HCT116 (cell line): Measurements from ENCODE around the gene DTNB. TPM values are rescaled to one million over a fixed set of nuclear protein-coding genes. Genes with fewer than 3 reads are reported as not detected.

Experiments used
- ATAC-seq: fragments of 200-7000 bp; cut with Tn5 transposase; 2 replicates; pipeline ENCODE4 v1.9.1; 2020; ENCODE audit warnings: mild to moderate bottlenecking, moderate library complexity
- BruUV-seq: library from RNA; stranded (reverse); fragments of 400-500 nt; replicated peaks from 2 replicates; lab custom pipeline; 2021; lab: Mats Ljungman, UMichigan
- CTCF ChIA-PET: fragments of 300-600 bp; sonication (Branson Sonifier 250); formaldehyde crosslinking; loops from one replicate; lab custom pipeline; 2021; ENCODE audit warnings: antibody characterized with exemption; lab: Charles Lee
- POLR2A ChIA-PET: fragments of 300-600, 350-600 bp; sonication (Branson Sonifier 250); formaldehyde crosslinking; loops from one replicate; lab custom pipeline; 2021; ENCODE audit warnings: antibody characterized with exemption; lab: Charles Lee
- RAD21 ChIA-PET, 2 experiments: fragments of 300-600 bp; sonication (Branson Sonifier 250); formaldehyde crosslinking; loops; one replicate each; lab custom pipeline; 2023; ENCODE audit warnings: low total read pairs in 2 of 2; ENCODE audit not compliant: uncharacterized antibody in 2 of 2, unreplicated experiment in 2 of 2, low non-redundant PET in 1 of 2; lab: Charles Lee
- DNase-seq: peaks from one replicate; pipeline ENCODE4 v3.0.0-alpha.2; 2010; ENCODE audit warnings: low read depth, low spot score
- H2AFZ ChIP-seq: fragments of 200-600 bp; shearing (Covaris generic), sonication (generic); 2 replicates; pipeline ENCODE4 v1.6.1; 2017; ENCODE audit warnings: low read depth, mixed run types, mixed read lengths, antibody characterized with exemption, low read length; ENCODE audit not compliant: poor library complexity, severe bottlenecking
- H3K27ac ChIP-seq: 2 replicates; pipeline ENCODE4 v1.5.1; 2012; ENCODE audit warnings: low read depth, low read length
- H3K27me3 ChIP-seq: fragments of 200-600 bp; sonication (generic); 2 replicates; pipeline ENCODE4 v1.6.1; 2016; ENCODE audit warnings: mixed run types, low read length, mixed read lengths; ENCODE audit not compliant: insufficient read depth
- H3K36me3 ChIP-seq, 2 experiments: fragments of 200-500 bp in 1 of 2; fragments of 200-600 bp in 1 of 2; sonication (Bioruptor generic) in 1 of 2; sonication (generic) in 1 of 2; 2 replicates each; pipeline versions ENCODE4 v1.5.1 to v1.6.1; 2014 to 2016; ENCODE audit warnings: low read length in 2 of 2, inconsistent platforms in 1 of 2, mixed read lengths in 1 of 2, mixed run types in 1 of 2; ENCODE audit not compliant: insufficient read depth in 2 of 2, control insufficient read depth in 1 of 2
- H3K4me1 ChIP-seq, 2 experiments: fragments of 200-600 bp in 1 of 2; sonication (generic) in 1 of 2; 2 replicates each; pipeline versions ENCODE4 v1.5.1 to v1.6.1; 2012 to 2017; ENCODE audit warnings: low read length in 2 of 2, inconsistent platforms in 1 of 2, mild to moderate bottlenecking in 1 of 2, mixed read lengths in 1 of 2, mixed run types in 1 of 2, moderate library complexity in 1 of 2; ENCODE audit not compliant: insufficient read depth in 2 of 2, control insufficient read depth in 1 of 2
- H3K4me2 ChIP-seq: fragments of 200-600 bp; sonication (generic); 2 replicates; pipeline ENCODE4 v1.6.1; 2017; ENCODE audit warnings: mixed run types, low read length, mixed read lengths
- H3K4me3 ChIP-seq, 2 experiments: fragments of 200-600 bp in 1 of 2; sonication (generic) in 1 of 2; replicated peaks in 1 of 2; 2 replicates each; pipeline ENCODE4 v1.5.1; 2011 to 2016; ENCODE audit warnings: low read length in 2 of 2, control low read depth in 1 of 2, low read depth in 1 of 2, mild to moderate bottlenecking in 1 of 2, mixed read lengths in 1 of 2, mixed run types in 1 of 2
- H3K79me2 ChIP-seq: fragments of 200-600 bp; sonication (generic); 2 replicates; pipeline ENCODE4 v1.6.1; 2017; ENCODE audit warnings: mild to moderate bottlenecking, mixed run types, low read length, moderate library complexity, mixed read lengths; ENCODE audit not compliant: insufficient read depth
- H3K9ac ChIP-seq: fragments of 200-600 bp; sonication (generic); 2 replicates; pipeline ENCODE4 v1.6.1; 2016; ENCODE audit warnings: low read length, mixed read lengths
- H3K9me2 ChIP-seq: fragments of 200-600 bp; sonication (generic), shearing (Covaris generic); 2 replicates; pipeline ENCODE4 v1.6.1; 2017; ENCODE audit warnings: mixed run types, mild to moderate bottlenecking, moderate library complexity; ENCODE audit not compliant: insufficient read depth
- H3K9me3 ChIP-seq, 2 experiments: fragments of 200-500 bp in 1 of 2; fragments of 200-600 bp in 1 of 2; sonication (Bioruptor generic) in 1 of 2; sonication (generic) in 1 of 2; 2 replicates each; pipeline ENCODE4 v1.6.1; 2014 to 2017; ENCODE audit warnings: low read length in 2 of 2, mixed read lengths in 2 of 2, inconsistent platforms in 1 of 2, low read depth in 1 of 2, mild to moderate bottlenecking in 1 of 2, mixed run types in 1 of 2, moderate library complexity in 1 of 2; ENCODE audit not compliant: control insufficient read depth in 1 of 2, insufficient read depth in 1 of 2
- H4K20me1 ChIP-seq: fragments of 200-600 bp; sonication (generic), shearing (Covaris generic); 2 replicates; pipeline ENCODE4 v1.6.1; 2017; ENCODE audit warnings: mixed run types, mild to moderate bottlenecking, moderate library complexity; ENCODE audit not compliant: insufficient read depth
- CBX3 ChIP-seq: IDR thresholded peaks from 2 replicates; pipeline ENCODE4 v1.6.1; 2012; ENCODE audit warnings: low read depth
- EGR1 ChIP-seq: IDR thresholded peaks from 2 replicates; pipeline ENCODE4 v1.6.1; 2012; ENCODE audit warnings: low read depth
- ELF1 ChIP-seq: IDR thresholded peaks from 2 replicates; pipeline ENCODE4 v1.6.1; 2012; ENCODE audit warnings: low read depth, borderline replicate concordance
- EZH2phosphoT487 ChIP-seq: fragments of 200-600 bp; IDR thresholded peaks from 2 replicates; pipeline ENCODE4 v1.6.1; 2018; ENCODE audit warnings: antibody characterized with exemption, borderline replicate concordance
- FOSL1 ChIP-seq: IDR thresholded peaks from 2 replicates; pipeline ENCODE4 v1.6.1; 2012; ENCODE audit warnings: low read depth
- JUND ChIP-seq: IDR thresholded peaks from 2 replicates; pipeline ENCODE4 v1.6.1; 2012
- POLR2A ChIP-seq: IDR thresholded peaks from 2 replicates; pipeline ENCODE4 v1.7.0; 2011; ENCODE audit warnings: borderline replicate concordance; ENCODE audit not compliant: insufficient read depth, insufficient read length; ENCODE audit errors: extremely low read depth
- POLR2AphosphoS5 ChIP-seq: IDR thresholded peaks from 2 replicates; pipeline ENCODE4 v1.6.1; 2011; ENCODE audit warnings: mild to moderate bottlenecking, low read depth, low read length, moderate library complexity
- RAD21 ChIP-seq: IDR thresholded peaks from 2 replicates; pipeline ENCODE4 v1.6.1; 2012; ENCODE audit warnings: low read depth, mild to moderate bottlenecking
- SIN3A ChIP-seq: IDR thresholded peaks from 2 replicates; pipeline ENCODE4 v1.6.1; 2012; ENCODE audit warnings: low read depth
- SP1 ChIP-seq: IDR thresholded peaks from 2 replicates; pipeline ENCODE4 v1.6.1; 2012; ENCODE audit warnings: low read depth
- SRF ChIP-seq: IDR thresholded peaks from 2 replicates; pipeline ENCODE4 v1.6.1; 2012; ENCODE audit warnings: low read depth
- ZNF274 ChIP-seq: fragments of 200-500 bp; sonication (Bioruptor generic); IDR thresholded peaks from 2 replicates; pipeline ENCODE4 v1.6.1; 2014; ENCODE audit warnings: mild to moderate bottlenecking, low read depth, low read length, inconsistent platforms
- intact Hi-C: fragments of 100-400 bp; cut with micrococcal nuclease; formaldehyde crosslinking; loops from 2 replicates; pipeline ENCODE4 v1.10.0; 2022
- total RNA-seq: library from RNA; stranded (reverse); gene quantifications from one replicate; pipeline ENCODE4 v1.2.1, GENCODE V29; 2021; ENCODE audit not compliant: unreplicated experiment
- TF ChIP-seq, protein P1 (sequence below), 3 experiments: fragments of 200-600 bp in 1 of 3; sonication (generic) in 1 of 3; IDR thresholded peaks in 2 of 3; conservative IDR thresholded peaks in 1 of 3; 2 replicates each; pipeline ENCODE4 v1.5.1; 2012 to 2017; ENCODE audit warnings: low read depth in 2 of 3, low read length in 2 of 3, antibody characterized with exemption in 1 of 3, borderline replicate concordance in 1 of 3, control low read depth in 1 of 3, mild to moderate bottlenecking in 1 of 3, mixed read lengths in 1 of 3, mixed run types in 1 of 3, moderate library complexity in 1 of 3; ENCODE audit not compliant: insufficient read depth in 1 of 3
- TF ChIP-seq, protein P2 (sequence below): IDR thresholded peaks from 2 replicates; pipeline ENCODE4 v1.6.1; 2011; ENCODE audit warnings: mild to moderate bottlenecking, low read length, moderate library complexity; ENCODE audit not compliant: insufficient replicate concordance; ENCODE audit errors: extremely low read depth
- TF ChIP-seq, protein P3 (sequence below): IDR thresholded peaks from 2 replicates; pipeline ENCODE4 v1.6.1; 2012

Gene DTNB
- total RNA-seq, 1 experiment from 2014 or later, result 30.2 TPM

DNA sequence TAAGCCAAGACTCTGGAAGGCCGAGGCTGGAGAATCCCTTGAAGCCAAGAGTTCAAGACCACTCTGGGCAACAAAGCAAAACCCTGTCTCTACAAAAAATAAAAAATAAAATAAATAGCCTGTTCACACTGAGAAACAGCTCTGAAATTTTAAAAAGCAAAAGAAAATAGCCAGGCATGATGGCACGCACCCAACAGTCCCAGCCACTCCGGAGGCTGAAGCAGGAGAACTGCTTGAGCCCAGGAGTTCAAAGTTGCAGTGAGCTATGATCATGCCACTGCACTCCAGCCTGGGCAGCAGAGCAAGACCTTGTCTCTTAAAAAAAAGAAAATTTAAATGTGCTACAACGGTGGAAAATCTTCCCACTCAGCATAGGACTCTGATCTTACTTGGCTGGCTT lies 52.7 kb downstream of the DTNB start:
- no peaks in the 10 kb centered on the region for H3K9me2 ChIP-seq
- no peaks in the 10 kb centered on the region for H4K20me1 ChIP-seq
- DNase-seq (no peak), ATAC-seq (no peak)
- intact Hi-C loops, result no loop called here
- H3K4me3 ChIP-seq, result no peak overlapping the region
- no peaks in the 10 kb centered on the region for H3K9me3 ChIP-seq
- H3K27ac ChIP-seq, result no peak overlapping the region
- TF ChIP-seq POLR2A (no peak), EZH2phosphoT487 (no peak), SP1 (no peak), FOSL1 (no peak)
- TF ChIP-seq, protein P1, sequence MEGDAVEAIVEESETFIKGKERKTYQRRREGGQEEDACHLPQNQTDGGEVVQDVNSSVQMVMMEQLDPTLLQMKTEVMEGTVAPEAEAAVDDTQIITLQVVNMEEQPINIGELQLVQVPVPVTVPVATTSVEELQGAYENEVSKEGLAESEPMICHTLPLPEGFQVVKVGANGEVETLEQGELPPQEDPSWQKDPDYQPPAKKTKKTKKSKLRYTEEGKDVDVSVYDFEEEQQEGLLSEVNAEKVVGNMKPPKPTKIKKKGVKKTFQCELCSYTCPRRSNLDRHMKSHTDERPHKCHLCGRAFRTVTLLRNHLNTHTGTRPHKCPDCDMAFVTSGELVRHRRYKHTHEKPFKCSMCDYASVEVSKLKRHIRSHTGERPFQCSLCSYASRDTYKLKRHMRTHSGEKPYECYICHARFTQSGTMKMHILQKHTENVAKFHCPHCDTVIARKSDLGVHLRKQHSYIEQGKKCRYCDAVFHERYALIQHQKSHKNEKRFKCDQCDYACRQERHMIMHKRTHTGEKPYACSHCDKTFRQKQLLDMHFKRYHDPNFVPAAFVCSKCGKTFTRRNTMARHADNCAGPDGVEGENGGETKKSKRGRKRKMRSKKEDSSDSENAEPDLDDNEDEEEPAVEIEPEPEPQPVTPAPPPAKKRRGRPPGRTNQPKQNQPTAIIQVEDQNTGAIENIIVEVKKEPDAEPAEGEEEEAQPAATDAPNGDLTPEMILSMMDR (IDR thresholded peaks at IDR 0.05 in 2 of 3, conservative IDR thresholded peaks at IDR 0.05 in 1 of 3; ENCODE audit: borderline replicate concordance in 1 of 3, insufficient read depth in 1 of 3, low read depth in 2 of 3, low read length in 2 of 3), result no peak
- H3K36me3 ChIP-seq, result no peaks in the 10 kb centered on the region
- ChIA-PET POLR2A (no interaction called here), RAD21 (no interaction called here), CTCF (no interaction called here)
- no peak overlapping the region for H3K4me2 ChIP-seq
- peaks cover 12 to 15% of the 10 kb centered on the region in 2 experiments for H3K4me1 ChIP-seq
- BruUV-seq, result no TSS peak
- H3K79me2 ChIP-seq, result no peaks in the 10 kb centered on the region
- H3K9ac ChIP-seq, result no peak overlapping the region
- no peak overlapping the region for H2AFZ ChIP-seq
- no peaks in the 10 kb centered on the region for H3K27me3 ChIP-seq

DNA sequence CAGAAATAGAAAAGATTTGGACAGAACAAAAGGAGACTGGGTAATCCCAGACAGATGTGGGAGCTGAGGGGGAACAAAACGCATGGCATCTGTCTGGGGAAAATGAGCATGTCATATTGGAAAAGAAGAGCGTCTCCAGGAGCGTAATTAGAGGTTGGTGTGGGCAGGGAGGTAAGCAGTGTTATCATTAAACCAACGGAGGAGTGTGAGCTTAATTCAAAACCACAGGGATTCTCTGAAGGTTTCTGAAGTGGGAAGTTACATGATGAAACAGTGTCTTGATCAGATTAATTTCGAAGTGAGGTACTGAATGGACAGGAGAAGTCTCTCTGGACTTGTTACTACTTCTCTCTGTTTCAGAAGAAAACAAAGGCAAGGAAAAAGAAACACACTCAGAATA lies 53.3 kb downstream of the DTNB start:
- Histone ChIP-seq H3K4me1 (peaks cover 12 to 15% of the 10 kb centered on the region in 2 experiments), H3K79me2 (no peaks in the 10 kb centered on the region), H3K4me2 (no peak overlapping the region), H3K9ac (no peak overlapping the region), H3K9me3 (no peaks in the 10 kb centered on the region), H2AFZ (no peak overlapping the region), H3K36me3 (no peaks in the 10 kb centered on the region), H3K27me3 (no peaks in the 10 kb centered on the region), H3K9me2 (no peaks in the 10 kb centered on the region), H3K27ac (no peak overlapping the region), H4K20me1 (no peaks in the 10 kb centered on the region), H3K4me3 (no peak overlapping the region)
- TF ChIP-seq CBX3 (no peak), POLR2AphosphoS5 (no peak), EGR1 (no peak), ELF1 (no peak), RAD21 (no peak), SIN3A (no peak), ZNF274 (no peak), JUND (no peak), POLR2A (no peak), SRF (no peak)
- TF ChIP-seq, protein P2, sequence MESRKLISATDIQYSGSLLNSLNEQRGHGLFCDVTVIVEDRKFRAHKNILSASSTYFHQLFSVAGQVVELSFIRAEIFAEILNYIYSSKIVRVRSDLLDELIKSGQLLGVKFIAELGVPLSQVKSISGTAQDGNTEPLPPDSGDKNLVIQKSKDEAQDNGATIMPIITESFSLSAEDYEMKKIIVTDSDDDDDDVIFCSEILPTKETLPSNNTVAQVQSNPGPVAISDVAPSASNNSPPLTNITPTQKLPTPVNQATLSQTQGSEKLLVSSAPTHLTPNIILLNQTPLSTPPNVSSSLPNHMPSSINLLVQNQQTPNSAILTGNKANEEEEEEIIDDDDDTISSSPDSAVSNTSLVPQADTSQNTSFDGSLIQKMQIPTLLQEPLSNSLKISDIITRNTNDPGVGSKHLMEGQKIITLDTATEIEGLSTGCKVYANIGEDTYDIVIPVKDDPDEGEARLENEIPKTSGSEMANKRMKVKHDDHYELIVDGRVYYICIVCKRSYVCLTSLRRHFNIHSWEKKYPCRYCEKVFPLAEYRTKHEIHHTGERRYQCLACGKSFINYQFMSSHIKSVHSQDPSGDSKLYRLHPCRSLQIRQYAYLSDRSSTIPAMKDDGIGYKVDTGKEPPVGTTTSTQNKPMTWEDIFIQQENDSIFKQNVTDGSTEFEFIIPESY, result no peak
- TF ChIP-seq, protein P3, sequence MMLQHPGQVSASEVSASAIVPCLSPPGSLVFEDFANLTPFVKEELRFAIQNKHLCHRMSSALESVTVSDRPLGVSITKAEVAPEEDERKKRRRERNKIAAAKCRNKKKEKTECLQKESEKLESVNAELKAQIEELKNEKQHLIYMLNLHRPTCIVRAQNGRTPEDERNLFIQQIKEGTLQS, result no peak
- no peak for DNase-seq
- CTCF ChIA-PET, result interaction anchor here (0.9 kb wide), 1 partner anchor 45 kb away, joined by 3 read pairs; no protein-coding TSS in a partner anchor
- POLR2A ChIA-PET, result no interaction called here
- no peak for ATAC-seq
- intact Hi-C loops, result no loop called here
- BruUV-seq, result no TSS peak
- RAD21 ChIA-PET, result no interaction called here
